Measurements from ENCODE around the gene MLST8. TPM values are rescaled to one million over a fixed set of nuclear protein-coding genes. Genes with fewer than 3 reads are reported as not detected.

MLST8 gene
- total and polyA plus RNA-seq, 2 donors (not counting 3 experiments of a cell fraction or from before 2014, with no cell fraction given): 36.9 to 129 TPM

GRCh38 chr16:2186064-2186463, 19.2 kb upstream of the MLST8 start:
- no peak overlapping the region for H2AFZ ChIP-seq (ENCODE audit: low read depth, low read length)
- FAIRE-seq: no peak
- no peak overlapping the region for H3K4me2 ChIP-seq (ENCODE audit: insufficient read depth, low read length)
- no peak overlapping the region for H3K27ac ChIP-seq (ENCODE audit: insufficient read depth, low read depth, low read length)
- H3K9ac ChIP-seq (replicated peaks; ENCODE audit: extremely low read depth, insufficient read depth, low read length): no peak overlapping the region
- H3K9me1 ChIP-seq (replicated peaks; ENCODE audit: control insufficient read depth, extremely low read depth, insufficient read depth, low read length): no peaks in the 10 kb centered on the region
- H4K20me1 ChIP-seq (replicated peaks; ENCODE audit: control insufficient read depth, extremely low read depth, insufficient read depth, low read length): no peaks in the 10 kb centered on the region
- ChIA-PET POLR2A (no interaction called here), CTCF (no interaction called here)
- no peaks in the 10 kb centered on the region for H3K79me2 ChIP-seq (ENCODE audit: control insufficient read depth, insufficient read depth, low read length)
- H3K4me3 ChIP-seq (replicated peaks in 1 of 3; ENCODE audit: insufficient read depth in 1 of 3, low read depth in 1 of 3, low read length in 3 of 3): no peak overlapping the region
- H3K36me3 ChIP-seq (ENCODE audit: control insufficient read depth in 2 of 2, extremely low read depth in 1 of 2, insufficient read depth in 2 of 2, low read length in 2 of 2): no peaks in the 10 kb centered on the region
- TF ChIP-seq FOS (IDR thresholded peaks at IDR 0.05; ENCODE audit: borderline replicate concordance, insufficient read depth, low read length) (no peak), MAX (IDR thresholded peaks at IDR 0.05; ENCODE audit: insufficient read depth, insufficient read length) (no peak), POLR2AphosphoS5 (IDR thresholded peaks at IDR 0.05; ENCODE audit: insufficient read depth, low read depth, low read length) (no peak), MYC (IDR thresholded peaks at IDR 0.05; ENCODE audit: low read depth, low read length) (no peak), JUN (IDR thresholded peaks at IDR 0.05; ENCODE audit: borderline replicate concordance, insufficient read depth, insufficient read length, low read depth) (no peak), POLR2A (IDR thresholded peaks at IDR 0.05; ENCODE audit: low read depth, low read length) (no peak), GATA2 (IDR thresholded peaks at IDR 0.05; ENCODE audit: insufficient read depth, insufficient read length, low read depth, low read length) (no peak), CTCF (IDR thresholded peaks at IDR 0.05; ENCODE audit: extremely low read depth in 1 of 2, insufficient read depth in 1 of 2, low read depth in 1 of 2, low read length in 2 of 2) (no peak)
- intact Hi-C loops (cut with micrococcal nuclease): no loop called here
- BruUV-seq (replicated peaks): no TSS peak
- no peaks in the 10 kb centered on the region for H3K9me3 ChIP-seq (replicated peaks; ENCODE audit: control insufficient read depth, insufficient read depth, low read length)
- dilution Hi-C loops (cut with MboI; ENCODE audit: extremely low pct_ligation_motif_present, low sequenced_read_pairs): no loop called here
- H3K4me1 ChIP-seq (ENCODE audit: control insufficient read depth, extremely low read depth, insufficient read depth, low read length): no peaks in the 10 kb centered on the region
- H3K27me3 ChIP-seq (ENCODE audit: control insufficient read depth in 2 of 2, insufficient read depth in 2 of 2, low read length in 2 of 2): no peaks in the 10 kb centered on the region
- no peak for DNase-seq (ENCODE audit: low read depth, low spot score)

Measured in endothelial cell of umbilical vein (primary cell).